Mesangial cell (primary cell): Measurements from ENCODE around the gene ARX. TPM values are rescaled to one million over a fixed set of nuclear protein-coding genes. Genes with fewer than 3 reads are reported as not detected.

Experiments used
- total RNA-seq: library from RNA; depleted of rRNA; stranded (reverse); fragments of >200 nt; gene quantifications from 2 replicates; pipeline ENCODE4 v1.2.3, GENCODE V29; 2015

The ARX gene
- not detected in 2 replicates for total RNA-seq

DNA sequence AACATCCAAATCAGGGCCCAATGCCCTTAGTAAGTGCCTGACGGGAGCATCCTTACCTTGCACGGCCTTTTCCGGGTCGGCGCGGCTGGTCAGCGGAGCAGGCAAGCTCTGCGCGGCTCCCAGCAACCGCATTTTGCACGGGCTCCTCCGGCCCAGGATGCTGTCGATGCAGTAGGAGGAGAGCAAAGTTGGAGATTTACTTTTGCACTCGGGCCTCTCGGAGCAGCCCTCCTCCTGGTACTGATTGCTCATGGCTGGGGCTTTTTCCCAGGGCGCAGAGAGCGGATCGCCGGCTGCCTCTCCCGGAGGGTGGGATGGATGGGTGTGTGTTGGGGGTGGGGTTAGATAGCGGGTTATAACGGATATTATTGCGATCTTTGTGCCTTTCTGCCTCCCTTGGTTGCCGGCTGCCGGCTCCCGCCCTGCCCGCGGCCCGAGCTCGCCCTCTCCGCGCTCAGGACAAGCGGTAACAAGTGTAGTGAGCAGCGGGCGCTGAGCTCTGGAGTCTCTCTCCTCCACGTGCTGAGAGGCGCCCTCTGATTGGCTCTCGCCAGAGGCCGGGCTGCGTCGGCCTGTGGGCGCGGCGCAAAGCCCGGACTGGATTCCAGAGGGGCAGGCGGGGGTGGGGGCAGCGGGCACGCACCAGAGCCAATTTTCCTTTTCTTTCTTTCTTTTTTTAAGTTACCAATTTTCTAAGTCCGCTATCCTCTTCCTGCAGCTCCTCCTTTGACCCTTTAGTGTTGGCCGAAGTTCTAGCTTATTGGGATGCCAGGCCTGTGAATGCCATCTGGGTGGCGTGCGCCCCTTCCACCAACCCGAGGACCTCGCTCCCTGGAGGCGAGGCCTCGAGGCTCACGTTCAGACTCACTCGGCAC is at the start of gene ARX:
Gene ARX (minus strand): TSS at position 480 of the 875 bp plus-strand sequence. CDS start 228 bp downstream, at position 252.

